Measurements from ENCODE around the gene SNRPB2.
A peak's percentile ranks its signal among the peaks of the same experiment; 100 is the strongest.

Gene SNRPB2

DNA sequence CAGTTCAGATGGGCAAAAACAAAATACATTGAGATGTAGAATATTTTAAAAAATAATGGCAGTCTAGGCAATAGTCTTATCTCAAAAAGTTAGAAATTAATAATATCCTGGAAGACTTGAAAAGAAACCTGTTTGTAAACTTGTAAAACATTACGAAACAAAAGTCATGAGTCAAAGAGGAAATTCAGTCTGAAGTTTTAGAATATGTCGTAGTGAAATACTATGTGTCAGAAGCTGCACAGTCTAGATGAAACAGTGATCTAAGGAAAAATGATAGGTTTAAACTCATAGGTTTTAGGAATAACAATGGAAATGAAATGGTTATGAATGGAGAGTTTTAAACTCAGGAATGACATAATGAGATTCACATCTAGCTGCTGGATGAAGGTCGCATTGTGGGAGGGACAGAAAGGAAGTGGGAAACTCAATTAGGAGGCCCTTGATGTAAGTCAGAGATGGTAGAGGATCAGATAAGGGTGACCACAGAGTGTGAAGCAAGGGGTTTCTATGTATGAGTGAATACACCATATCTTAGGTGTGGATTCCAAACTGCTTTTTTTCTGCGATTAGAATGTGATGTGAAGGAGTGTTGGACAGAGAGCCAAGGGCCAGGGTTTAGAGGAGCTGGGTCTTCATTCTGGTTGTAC is 2.8 kb downstream of the SNRPB2 start:
- no peak for DNase-seq (ENCODE audit: low read depth)

DNA sequence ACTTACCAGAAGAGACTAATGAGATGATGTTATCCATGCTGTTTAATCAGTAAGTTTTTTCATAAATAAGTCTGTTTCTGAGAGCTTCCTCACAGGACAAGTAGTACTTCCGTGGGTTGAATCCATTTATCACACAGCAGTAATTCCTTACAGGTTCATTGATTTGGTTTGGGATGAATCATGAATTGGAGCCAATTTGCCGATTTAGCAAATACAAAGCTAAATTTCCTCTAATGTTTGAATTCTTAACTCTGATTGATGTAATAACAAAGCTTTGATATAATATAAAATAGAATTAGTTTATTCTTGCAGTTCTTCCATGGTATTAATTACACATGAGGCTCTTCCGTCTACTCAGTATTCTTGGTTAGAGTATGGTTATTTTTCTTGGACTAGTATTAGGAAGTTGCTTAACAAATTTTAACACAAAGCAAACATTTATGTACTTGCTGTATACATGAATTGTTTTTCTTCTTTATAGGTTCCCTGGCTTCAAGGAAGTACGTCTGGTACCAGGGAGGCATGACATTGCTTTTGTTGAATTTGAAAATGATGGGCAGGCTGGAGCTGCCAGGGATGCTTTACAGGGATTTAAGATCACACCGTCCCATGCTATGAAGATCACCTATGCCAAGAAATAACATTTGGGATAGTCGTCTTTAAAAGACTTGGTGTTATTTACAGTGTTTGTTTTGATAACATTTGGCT is 10.7 kb downstream of the SNRPB2 start:
- DNase-seq (ENCODE audit: low read depth): no peak

GRCh38 chr20:16744178-16744807 is 14.5 kb downstream of the SNRPB2 start:
- no peak for DNase-seq (ENCODE audit: low read depth)

GRCh38 chr20:16745204-16745603 is 15.4 kb downstream of the SNRPB2 start:
- no peak for DNase-seq (ENCODE audit: low read depth)

- no peak for DNase-seq (ENCODE audit: low read depth)
Measured at GRCh38 chr20:16747291-16747811, 17.5 kb downstream of the SNRPB2 start.

GRCh38 chr20:16748308-16748900 is 18.6 kb downstream of the SNRPB2 start, which contains the start of gene OTOR:
Gene OTOR, plus strand, starts transcription at chr20:16748358. Its CDS starts 44 bp downstream, at chr20:16748402.
- no peak for DNase-seq (ENCODE audit: low read depth)

GRCh38 chr20:16749573-16749972 is 19.7 kb downstream of the SNRPB2 start:
- DNase-seq (ENCODE audit: low read depth): no peak

- no peak for DNase-seq (ENCODE audit: low read depth)
Measured at GRCh38 chr20:16752082-16752481, 22.3 kb downstream of the SNRPB2 start.

DNA sequence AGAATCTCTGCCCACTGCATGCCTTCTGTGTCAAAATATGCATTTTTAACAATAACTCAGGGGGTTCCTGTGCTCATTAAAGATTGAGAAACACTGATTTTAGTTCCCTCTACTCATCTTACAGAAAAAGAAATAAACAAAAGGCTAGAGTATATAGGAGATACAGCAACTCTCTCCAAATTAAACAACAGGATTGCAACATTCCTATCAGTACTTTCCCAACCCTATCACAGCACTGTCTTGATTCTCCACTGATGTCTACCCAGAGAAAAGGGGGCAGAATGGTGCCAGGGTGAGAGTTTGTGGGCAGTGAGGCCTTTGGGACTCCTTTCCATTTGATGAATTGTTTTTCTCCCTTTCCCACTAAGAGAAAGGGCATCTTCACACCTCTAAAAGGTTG is 23.1 kb downstream of the SNRPB2 start:
- no peak for DNase-seq (ENCODE audit: low read depth)

GRCh38 chr20:16758454-16759180 is 28.8 kb downstream of the SNRPB2 start:
- no peak for DNase-seq (ENCODE audit: low read depth)

GRCh38 chr20:16759181-16759563 is 29.3 kb downstream of the SNRPB2 start:
- DNase-seq (ENCODE audit: low read depth): no peak

DNA sequence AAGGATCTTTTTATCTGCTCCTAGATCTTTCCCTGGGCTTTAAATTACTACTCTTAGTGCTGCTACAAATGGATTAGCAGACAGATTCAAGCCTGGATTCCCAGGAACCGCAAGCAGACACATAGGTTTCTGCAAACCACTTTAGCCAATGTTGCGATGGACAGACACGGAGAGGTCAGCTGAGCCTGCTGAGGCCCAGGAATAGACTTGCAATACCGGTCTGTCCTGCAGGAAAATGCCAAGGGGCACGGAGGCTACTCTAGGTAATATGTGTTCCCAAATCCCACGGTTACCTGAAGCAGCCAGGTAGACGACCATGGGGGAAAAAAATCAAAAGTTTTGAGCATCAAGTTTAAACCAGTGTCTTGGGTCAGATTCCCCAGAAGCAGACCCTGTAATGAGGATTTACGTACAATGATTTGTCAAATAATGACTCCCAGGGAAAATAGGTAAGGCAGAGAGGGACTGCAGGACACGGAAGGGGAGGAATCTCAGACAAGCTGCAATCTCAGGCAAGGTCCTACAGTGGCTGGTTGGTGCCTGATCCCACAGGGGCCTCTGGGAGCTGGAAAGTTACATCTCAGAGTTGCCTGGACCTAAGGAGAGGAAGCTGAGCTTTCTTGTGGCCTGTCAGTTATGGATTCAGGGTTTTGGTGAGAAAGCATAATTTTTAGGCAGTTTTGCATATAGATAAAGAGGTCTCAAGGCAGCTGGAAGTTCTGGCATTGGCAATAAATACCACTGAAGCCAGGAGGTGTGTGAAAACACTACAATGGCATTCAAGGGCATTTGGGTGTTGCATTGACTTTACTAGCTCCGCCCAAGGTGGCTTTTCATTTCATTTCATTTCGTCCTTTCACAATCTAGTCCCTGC is 30.8 kb downstream of the SNRPB2 start:
- DNase-seq (ENCODE audit: low read depth): no peak

DNA sequence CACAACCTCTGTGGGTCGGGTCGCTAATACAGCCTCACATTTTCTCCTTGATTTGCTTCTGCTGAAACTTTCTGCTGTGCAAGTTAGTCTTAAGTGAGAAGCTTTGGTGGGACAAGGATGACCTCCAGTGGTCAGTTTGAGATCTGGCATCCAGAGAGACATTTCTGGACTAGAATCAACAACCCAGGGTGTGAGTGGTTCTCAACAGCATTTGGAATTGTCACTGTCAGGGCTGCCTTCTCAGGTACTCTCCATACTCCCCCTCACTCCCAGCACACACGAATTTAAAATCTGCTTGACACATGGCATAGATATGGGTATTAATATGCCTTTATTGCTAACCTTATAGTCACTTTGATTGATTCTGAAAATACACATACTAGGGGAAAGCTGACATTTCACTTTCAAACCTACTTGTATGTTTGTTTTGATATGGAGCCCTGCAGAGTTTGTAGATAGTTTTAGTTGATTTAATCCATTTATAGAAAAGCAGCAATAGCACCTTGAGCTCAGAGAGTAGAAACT is 31.5 kb downstream of the SNRPB2 start:
- DNase-seq (ENCODE audit: low read depth): peak; percentile 21

GRCh38 chr20:16764560-16764959 is 34.7 kb downstream of the SNRPB2 start:
- DNase-seq (ENCODE audit: low read depth): no peak

GRCh38 chr20:16771213-16771612 is 41.4 kb downstream of the SNRPB2 start:
- DNase-seq (ENCODE audit: low read depth): no peak

DNA sequence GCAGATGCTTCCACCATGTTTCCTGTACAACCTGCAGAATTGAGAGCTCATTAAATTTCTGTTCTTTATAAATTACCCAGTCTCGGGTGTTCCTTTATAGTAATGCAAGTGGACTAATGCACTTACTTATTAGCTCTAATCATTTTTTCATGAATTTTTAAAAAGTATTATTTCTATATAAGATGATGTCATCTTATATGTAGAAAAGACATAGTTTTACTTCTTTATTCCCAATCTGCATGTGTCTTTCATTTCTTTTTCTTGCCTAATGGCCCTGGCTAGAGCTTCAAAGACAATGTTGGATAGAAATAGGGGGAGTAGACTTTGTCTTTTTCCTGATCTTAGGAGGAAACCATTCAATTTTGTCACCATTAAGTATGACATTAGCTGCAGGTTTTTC is 46.1 kb downstream of the SNRPB2 start:
- DNase-seq (ENCODE audit: low read depth): no peak

GRCh38 chr20:16777126-16777525 is 47.3 kb downstream of the SNRPB2 start:
- no peak for DNase-seq (ENCODE audit: low read depth)

GRCh38 chr20:16778159-16778558 is 48.3 kb downstream of the SNRPB2 start:
- DNase-seq (ENCODE audit: low read depth): no peak

GRCh38 chr20:16781496-16781895 is 51.7 kb downstream of the SNRPB2 start:
- DNase-seq (ENCODE audit: low read depth): no peak

- DNase-seq (ENCODE audit: low read depth): peak; percentile 21
Measured at GRCh38 chr20:16785226-16785625, 55.4 kb downstream of the SNRPB2 start.
